ENCODE measurements around the gene COQ2.

GRCh38 chr4:83320548-83320947 is 36.0 kb upstream of the COQ2 start:
- no peak for TF ChIP-seq CTCF (conservative IDR thresholded peaks at IDR 0.05)
- no peak for TF ChIP-seq EZH2 (IDR thresholded peaks at IDR 0.05; ENCODE audit: low read depth)
